Mucosa of descending colon (tissue), 3 donors: ENCODE data around the gene ANO8. TPM values are rescaled to one million over a fixed set of nuclear protein-coding genes. Genes with fewer than 3 reads are reported as not detected.

ENCODE experiments used
- ATAC-seq: fragments of 200-7000 bp; cut with Tn5 transposase; one replicate; pipeline ENCODE4 v1.9.1; 2020; ENCODE audit warnings: mild to moderate bottlenecking, moderate library complexity
- DNase-seq, 3 donors: peaks; one replicate each; pipeline ENCODE4 v3.0.0-alpha.2; 2020
- H3K36me3 ChIP-seq: fragments of 200-600 bp; one replicate; pipeline ENCODE4 v1.8.0; 2021; ENCODE audit warnings: low read depth, mild to moderate bottlenecking
- H3K4me1 ChIP-seq: fragments of 200-600 bp; one replicate; pipeline ENCODE4 v1.8.0; 2021; ENCODE audit warnings: low read depth, mild to moderate bottlenecking
- H3K4me3 ChIP-seq: fragments of 200-600 bp; one replicate; pipeline ENCODE4 v1.8.0; 2021; ENCODE audit warnings: mild to moderate bottlenecking
- H3K9me3 ChIP-seq: fragments of 200-600 bp; one replicate; pipeline ENCODE4 v1.8.0; 2021; ENCODE audit warnings: mild to moderate bottlenecking
- intact Hi-C, 2 donors: fragments of 100-400 bp; cut with DNase I in 1 of 2; cut with micrococcal nuclease in 1 of 2; formaldehyde crosslinking; loops; one replicate each; pipeline versions ENCODE4 v1.11.0 to v1.11.1; 2022; cut with DNase I, micrococcal nuclease
- long read RNA-seq, 2 donors: library from polyadenylated mRNA; unstranded; transcript quantifications; one replicate each; pipeline ENCODE4 v2.0.0, GENCODE V29; 2019 to 2021
- total RNA-seq, 3 donors: library from RNA; stranded (reverse); fragmentation: NEBNext Ultra II Directional in 2 of 3; extraction: Animal tissue kit (Norgen Biotek cat#: 25700) in 2 of 3; gene quantifications; one replicate each; pipeline versions ENCODE4 v1.2.1 to v1.2.4, GENCODE V29; 2021 to 2023
- TF ChIP-seq, protein P1 (sequence below): fragments of 200-600 bp; IDR thresholded peaks from one replicate; pipeline ENCODE4 v1.8.0; 2022; ENCODE audit warnings: antibody characterized with exemption, mild to moderate bottlenecking
- donor health status: DM: no; HTN: no; CAD: no; lungs with moderate emphysema.
- donor health status: DM: no; HTN: no; CAD: no.
- donor health status: DM: no; HTN: yes; CAD: no.

ANO8 gene, protein sequence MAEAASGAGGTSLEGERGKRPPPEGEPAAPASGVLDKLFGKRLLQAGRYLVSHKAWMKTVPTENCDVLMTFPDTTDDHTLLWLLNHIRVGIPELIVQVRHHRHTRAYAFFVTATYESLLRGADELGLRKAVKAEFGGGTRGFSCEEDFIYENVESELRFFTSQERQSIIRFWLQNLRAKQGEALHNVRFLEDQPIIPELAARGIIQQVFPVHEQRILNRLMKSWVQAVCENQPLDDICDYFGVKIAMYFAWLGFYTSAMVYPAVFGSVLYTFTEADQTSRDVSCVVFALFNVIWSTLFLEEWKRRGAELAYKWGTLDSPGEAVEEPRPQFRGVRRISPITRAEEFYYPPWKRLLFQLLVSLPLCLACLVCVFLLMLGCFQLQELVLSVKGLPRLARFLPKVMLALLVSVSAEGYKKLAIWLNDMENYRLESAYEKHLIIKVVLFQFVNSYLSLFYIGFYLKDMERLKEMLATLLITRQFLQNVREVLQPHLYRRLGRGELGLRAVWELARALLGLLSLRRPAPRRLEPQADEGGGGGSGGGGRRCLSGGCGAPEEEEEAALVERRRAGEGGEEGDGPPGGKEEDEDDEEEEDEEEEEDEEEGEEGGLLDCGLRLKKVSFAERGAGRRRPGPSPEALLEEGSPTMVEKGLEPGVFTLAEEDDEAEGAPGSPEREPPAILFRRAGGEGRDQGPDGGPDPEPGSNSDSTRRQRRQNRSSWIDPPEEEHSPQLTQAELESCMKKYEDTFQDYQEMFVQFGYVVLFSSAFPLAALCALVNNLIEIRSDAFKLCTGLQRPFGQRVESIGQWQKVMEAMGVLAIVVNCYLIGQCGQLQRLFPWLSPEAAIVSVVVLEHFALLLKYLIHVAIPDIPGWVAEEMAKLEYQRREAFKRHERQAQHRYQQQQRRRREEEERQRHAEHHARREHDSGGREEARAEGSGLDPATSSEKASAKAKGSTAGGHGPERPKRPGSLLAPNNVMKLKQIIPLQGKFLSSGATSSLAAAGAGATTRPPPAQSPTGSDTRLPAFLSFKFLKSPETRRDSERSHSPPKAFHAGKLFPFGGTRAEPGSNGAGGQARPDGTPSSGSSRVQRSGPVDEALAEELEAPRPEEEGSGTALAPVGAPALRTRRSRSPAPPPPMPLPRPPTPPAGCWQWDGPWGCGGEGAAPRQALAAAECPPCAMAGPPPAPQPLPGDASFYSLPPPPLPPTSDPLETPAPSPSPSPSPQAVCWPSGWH
- 1 to 10 TPM; 7.1 to 9.4 (median 8.6) TPM for total RNA-seq
- long read RNA-seq, donor 1, partial matches to known transcripts: 1 of 2 reads
- long read RNA-seq, donor 1, other reads (novel, unspliced or antisense): 1 of 2 reads
- long read RNA-seq, donor 2, partial matches to known transcripts: 1 of 1 reads
- long read RNA-seq, donor 2, other reads (novel, unspliced or antisense): 0 of 1 reads

DNA sequence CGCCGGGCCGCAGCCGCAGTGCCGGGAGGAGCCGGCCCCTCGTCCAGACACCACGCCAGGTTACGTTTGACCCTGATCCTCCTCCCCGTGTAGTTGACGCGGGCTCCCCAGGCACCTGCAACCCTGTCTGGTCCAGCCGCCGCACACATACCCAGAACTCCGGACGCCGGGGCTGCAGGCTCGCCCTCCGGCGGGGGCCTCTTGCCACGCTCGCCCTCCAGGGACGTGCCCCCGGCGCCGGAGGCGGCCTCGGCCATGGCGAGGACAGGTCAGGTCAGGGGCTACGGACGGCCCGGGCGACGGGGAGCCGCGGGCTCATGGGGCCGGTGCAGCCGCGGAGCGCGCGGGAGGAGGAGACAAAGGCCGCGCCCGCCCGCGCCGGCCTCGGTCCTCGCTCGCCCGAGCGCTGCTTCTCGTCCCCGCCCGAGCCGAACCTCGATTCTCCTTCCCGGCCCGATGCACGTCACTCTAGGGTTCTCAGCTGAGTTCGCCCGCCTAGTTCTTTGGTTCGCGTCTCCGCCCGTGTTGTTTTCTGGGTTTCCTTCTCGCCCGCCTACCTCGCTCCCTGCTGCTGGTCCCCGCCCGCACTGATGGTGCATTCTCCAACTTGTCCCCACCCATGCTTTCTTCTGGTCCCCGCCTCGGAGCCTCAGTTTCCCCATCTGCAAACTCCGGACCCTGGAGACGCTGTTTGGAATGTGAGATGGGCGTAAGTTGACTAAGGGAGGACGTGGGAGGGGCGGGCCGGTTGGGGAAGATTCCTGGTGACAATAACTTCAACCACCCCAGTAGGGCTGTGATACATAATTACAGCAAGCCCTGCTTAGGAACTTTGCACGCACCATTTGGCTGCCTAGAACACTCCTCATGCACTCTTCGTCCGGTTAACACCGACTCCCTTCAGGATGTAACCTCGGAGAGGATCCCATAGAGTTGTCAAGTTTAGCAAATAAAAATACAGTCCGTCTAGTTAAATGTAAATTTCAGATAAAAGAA, at the start of gene ANO8:
Gene ANO8 (minus strand): TSS at position 442 of the 996 bp plus-strand sequence. CDS start 185 bp downstream, at position 257.
- ATAC-seq (peak; percentile 82), DNase-seq (peak; percentile 96 to 98 (median 97))
- TF ChIP-seq, protein P1, sequence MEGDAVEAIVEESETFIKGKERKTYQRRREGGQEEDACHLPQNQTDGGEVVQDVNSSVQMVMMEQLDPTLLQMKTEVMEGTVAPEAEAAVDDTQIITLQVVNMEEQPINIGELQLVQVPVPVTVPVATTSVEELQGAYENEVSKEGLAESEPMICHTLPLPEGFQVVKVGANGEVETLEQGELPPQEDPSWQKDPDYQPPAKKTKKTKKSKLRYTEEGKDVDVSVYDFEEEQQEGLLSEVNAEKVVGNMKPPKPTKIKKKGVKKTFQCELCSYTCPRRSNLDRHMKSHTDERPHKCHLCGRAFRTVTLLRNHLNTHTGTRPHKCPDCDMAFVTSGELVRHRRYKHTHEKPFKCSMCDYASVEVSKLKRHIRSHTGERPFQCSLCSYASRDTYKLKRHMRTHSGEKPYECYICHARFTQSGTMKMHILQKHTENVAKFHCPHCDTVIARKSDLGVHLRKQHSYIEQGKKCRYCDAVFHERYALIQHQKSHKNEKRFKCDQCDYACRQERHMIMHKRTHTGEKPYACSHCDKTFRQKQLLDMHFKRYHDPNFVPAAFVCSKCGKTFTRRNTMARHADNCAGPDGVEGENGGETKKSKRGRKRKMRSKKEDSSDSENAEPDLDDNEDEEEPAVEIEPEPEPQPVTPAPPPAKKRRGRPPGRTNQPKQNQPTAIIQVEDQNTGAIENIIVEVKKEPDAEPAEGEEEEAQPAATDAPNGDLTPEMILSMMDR: no peak
- Histone ChIP-seq H3K36me3 (no peaks in the 10 kb centered on the region), H3K9me3 (no peaks in the 10 kb centered on the region), H3K4me1 (peaks cover 25% of the 10 kb centered on the region), H3K4me3 (peak within 1 kb of the TSS; percentile 42)
- intact Hi-C loops: no loop called here

DNA sequence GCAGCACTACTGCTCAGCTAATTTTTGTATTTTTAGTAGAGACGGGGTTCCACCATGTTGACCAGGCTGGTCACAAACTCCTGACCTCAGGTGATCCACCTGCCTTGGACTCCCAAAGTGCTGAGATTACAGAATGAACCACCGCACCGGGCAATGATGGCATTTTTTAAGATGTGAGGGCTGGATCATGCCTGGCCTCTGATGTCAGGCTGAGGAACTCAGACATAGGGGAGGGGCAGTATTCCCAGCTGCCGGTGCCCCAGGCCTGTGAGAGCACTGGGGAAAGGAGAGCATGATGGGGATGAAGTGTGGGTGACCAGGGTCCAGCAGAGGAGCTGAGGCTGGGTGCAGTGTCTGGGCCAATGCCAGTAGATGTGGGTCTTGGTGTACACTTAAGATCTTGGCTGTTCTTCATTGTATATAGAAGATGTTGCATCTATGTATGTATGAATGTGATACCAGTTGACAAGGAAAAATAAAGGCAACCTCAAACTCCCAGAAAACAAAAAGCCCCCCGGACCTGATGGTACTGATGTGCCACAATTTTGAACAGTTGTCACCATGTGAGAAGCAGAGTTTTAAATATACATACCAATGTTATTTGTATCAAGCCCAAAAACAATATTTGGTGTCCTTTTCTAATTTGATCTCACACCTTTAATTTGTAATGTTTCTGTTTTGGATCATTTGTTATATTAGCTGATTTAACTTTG, 45.9 kb upstream of the ANO8 start:
- ATAC-seq (no peak), DNase-seq (no peak)
- Histone ChIP-seq H3K4me3 (no peak overlapping the region), H3K9me3 (no peaks in the 10 kb centered on the region), H3K36me3 (no peaks in the 10 kb centered on the region), H3K4me1 (peaks cover 6% of the 10 kb centered on the region)
- TF ChIP-seq, protein P1: no peak
- intact Hi-C loops: no loop called here

DNA sequence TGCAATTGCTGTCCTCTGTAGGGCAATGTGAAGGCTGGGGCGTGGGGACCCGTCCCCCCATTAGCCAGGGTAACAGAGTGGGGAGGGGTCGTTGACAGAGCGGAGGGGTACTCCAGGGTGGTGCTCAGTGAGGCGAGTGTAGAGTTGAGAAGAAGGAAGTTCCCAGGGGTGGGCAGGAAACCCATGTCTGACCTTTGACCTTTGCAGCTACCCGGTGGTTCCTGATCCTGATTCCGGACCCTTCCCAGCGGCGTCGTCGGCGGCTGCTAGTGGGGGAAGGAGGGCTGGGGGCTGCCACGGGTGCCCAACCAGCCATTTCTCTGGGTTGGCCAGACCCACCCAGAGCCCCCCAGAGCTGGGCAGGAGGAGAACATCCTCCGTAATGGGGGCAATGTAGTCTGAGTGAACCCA, 44.6 kb upstream of the ANO8 start:
- no peak for ATAC-seq
- TF ChIP-seq, protein P1: no peak
- Histone ChIP-seq H3K4me1 (peaks cover 6% of the 10 kb centered on the region), H3K36me3 (no peaks in the 10 kb centered on the region), H3K9me3 (no peaks in the 10 kb centered on the region), H3K4me3 (no peak overlapping the region)
- intact Hi-C loops: no loop called here
- DNase-seq: no peak

DNA sequence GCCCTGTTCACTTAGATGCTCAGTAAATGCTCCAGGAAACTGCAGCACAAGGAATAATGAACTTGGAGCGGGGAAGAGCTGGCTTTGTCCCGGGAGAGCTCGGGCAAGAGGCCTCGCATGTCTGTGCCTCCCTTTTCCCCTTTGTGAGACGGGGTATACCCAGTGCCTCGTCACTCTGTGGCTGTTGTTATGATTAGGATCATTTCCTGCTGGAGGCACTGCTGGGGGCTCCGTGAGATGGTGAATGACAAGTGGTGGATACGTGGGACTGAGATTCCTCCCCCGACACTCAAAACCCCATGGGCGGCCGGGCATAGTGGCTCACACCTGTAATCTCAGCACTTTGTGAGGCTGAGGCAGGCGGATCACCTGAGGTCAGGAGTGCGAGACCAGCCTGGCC, 43.6 kb upstream of the ANO8 start:
- TF ChIP-seq, protein P1: no peak
- Histone ChIP-seq H3K4me1 (peaks cover 6% of the 10 kb centered on the region), H3K4me3 (no peak overlapping the region), H3K9me3 (no peaks in the 10 kb centered on the region), H3K36me3 (no peaks in the 10 kb centered on the region)
- ATAC-seq (no peak), DNase-seq (no peak)
- intact Hi-C loops: no loop called here
